Lower lobe of right lung (tissue), 2 donors: ENCODE data around the gene OLIG1. TPM values are rescaled to one million over a fixed set of nuclear protein-coding genes. Genes with fewer than 3 reads are reported as not detected.

Experiments
- ATAC-seq, 2 donors: fragments of 200-7000 bp; cut with Tn5 transposase; one replicate each; pipeline ENCODE4 v1.9.1; 2020 to 2022; ENCODE audit warnings: mild to moderate bottlenecking in 2 of 2, moderate library complexity in 2 of 2
- DNase-seq: peaks from one replicate; pipeline ENCODE4 v3.0.0-alpha.2; 2020
- H3K27ac ChIP-seq: fragments of 200-600 bp; one replicate; pipeline ENCODE4 v1.8.0; 2022
- H3K27me3 ChIP-seq: fragments of 200-600 bp; one replicate; pipeline ENCODE4 v1.8.0; 2022; ENCODE audit warnings: low read depth
- H3K36me3 ChIP-seq: fragments of 200-600 bp; one replicate; pipeline ENCODE4 v1.8.0; 2022; ENCODE audit warnings: mild to moderate bottlenecking
- H3K4me1 ChIP-seq: fragments of 200-600 bp; one replicate; pipeline ENCODE4 v1.8.0; 2022
- H3K4me3 ChIP-seq: fragments of 200-600 bp; one replicate; pipeline ENCODE4 v1.8.0; 2022; ENCODE audit warnings: mild to moderate bottlenecking
- H3K9me3 ChIP-seq: fragments of 200-600 bp; one replicate; pipeline ENCODE4 v1.8.0; 2022
- intact Hi-C: fragments of 100-400 bp; cut with DNase I; formaldehyde crosslinking; loops from one replicate; pipeline ENCODE4 v1.11.0; 2022
- total RNA-seq: library from RNA; stranded (reverse); fragmentation: NEBNext Ultra II Directional; extraction: Animal tissue kit (Norgen Biotek cat#: 25700); gene quantifications from one replicate; pipeline ENCODE4 v1.2.1, GENCODE V29; 2021
- TF ChIP-seq, protein P1 (sequence below): fragments of 200-600 bp; IDR thresholded peaks from one replicate; pipeline ENCODE4 v1.8.0; 2022; ENCODE audit warnings: antibody characterized with exemption, mild to moderate bottlenecking
- donor health status: DM: no; HTN: yes; CAD: no; lungs with severe emphysema.

Gene OLIG1
- total RNA-seq, 1 donor from 2014 or later = 0.59 TPM

DNA sequence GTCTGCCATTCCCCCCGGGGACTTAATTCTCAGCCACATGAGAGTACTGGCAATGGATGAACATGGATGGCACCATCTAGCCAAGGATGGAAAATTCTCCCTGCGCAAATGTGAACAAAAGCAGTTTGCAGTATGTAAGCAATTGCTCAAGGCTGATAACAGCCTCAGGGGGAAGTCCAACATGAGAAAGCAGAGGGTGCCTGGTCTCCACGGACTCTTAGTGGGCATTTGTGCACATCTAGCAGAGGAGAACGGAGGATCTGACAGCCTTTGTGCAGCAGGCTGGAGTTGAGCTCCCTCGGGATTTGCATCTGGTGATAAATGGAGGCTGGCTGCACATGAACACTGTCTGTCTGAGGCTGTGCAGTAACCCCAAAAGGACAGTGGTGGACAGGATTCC is 13.9 kb upstream of the OLIG1 start:
- Histone ChIP-seq H3K4me3 (no peak overlapping the region), H3K27ac (no peak overlapping the region), H3K27me3 (peaks cover 12% of the 10 kb centered on the region), H3K36me3 (no peaks in the 10 kb centered on the region), H3K9me3 (no peaks in the 10 kb centered on the region), H3K4me1 (peaks cover 9% of the 10 kb centered on the region)
- no peak for DNase-seq
- ATAC-seq = no peak
- TF ChIP-seq, protein P1, sequence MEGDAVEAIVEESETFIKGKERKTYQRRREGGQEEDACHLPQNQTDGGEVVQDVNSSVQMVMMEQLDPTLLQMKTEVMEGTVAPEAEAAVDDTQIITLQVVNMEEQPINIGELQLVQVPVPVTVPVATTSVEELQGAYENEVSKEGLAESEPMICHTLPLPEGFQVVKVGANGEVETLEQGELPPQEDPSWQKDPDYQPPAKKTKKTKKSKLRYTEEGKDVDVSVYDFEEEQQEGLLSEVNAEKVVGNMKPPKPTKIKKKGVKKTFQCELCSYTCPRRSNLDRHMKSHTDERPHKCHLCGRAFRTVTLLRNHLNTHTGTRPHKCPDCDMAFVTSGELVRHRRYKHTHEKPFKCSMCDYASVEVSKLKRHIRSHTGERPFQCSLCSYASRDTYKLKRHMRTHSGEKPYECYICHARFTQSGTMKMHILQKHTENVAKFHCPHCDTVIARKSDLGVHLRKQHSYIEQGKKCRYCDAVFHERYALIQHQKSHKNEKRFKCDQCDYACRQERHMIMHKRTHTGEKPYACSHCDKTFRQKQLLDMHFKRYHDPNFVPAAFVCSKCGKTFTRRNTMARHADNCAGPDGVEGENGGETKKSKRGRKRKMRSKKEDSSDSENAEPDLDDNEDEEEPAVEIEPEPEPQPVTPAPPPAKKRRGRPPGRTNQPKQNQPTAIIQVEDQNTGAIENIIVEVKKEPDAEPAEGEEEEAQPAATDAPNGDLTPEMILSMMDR = no peak
- intact Hi-C loops = no loop called here

DNA sequence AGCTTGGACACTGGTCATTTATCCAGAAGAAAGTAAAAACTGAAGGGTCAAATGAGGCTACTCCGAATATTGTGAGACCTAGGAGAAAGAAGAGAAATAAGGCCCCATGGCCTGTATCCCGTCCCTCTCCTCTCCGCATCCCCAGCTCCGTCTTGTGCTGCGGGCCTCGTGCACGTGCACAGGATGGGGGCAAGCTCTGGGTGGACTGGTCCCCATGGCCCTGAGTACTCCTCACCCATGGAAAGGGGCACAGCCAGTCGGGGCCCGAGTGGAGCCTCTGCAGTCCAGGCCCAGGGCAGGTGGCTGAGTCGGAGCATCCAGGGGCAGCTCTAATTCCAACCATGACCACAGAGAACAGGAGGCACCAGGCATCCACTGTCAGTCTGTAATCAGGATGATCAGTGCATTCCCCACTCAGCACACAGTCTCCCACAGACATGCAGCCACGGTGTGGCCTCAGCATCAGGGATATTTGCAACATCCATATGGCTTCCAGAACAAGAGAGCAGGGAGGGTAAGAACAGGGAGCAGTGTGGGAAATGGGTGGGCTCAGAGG is 12.5 kb upstream of the OLIG1 start:
- no peak overlapping the region for H3K27ac ChIP-seq
- no peak for DNase-seq
- TF ChIP-seq, protein P1 = no peak
- intact Hi-C loops = no loop called here
- no peak overlapping the region for H3K4me3 ChIP-seq
- no peaks in the 10 kb centered on the region for H3K9me3 ChIP-seq
- no peak for ATAC-seq
- H3K36me3 ChIP-seq = no peaks in the 10 kb centered on the region
- H3K4me1 ChIP-seq = peaks cover 9% of the 10 kb centered on the region
- peaks cover 22% of the 10 kb centered on the region for H3K27me3 ChIP-seq

DNA sequence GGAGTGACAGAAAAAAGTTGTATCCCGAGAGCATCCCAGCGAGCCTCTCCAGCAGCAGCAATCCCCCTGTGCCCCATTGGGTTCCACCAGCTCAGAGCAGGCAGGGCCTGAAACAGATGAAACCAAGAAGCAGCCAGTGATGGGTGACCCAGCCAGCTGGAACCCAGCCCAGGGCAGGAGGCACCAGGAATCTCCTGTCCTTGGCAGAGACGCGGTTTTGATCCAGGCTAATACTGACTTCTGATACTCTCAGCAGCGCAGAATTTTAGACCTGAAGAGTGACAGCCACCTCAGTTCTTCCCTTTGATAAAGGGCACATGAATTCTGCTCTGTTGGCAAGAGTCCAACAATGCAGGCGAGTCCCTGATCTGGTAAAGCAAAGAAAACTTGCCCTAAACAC is 11.4 kb upstream of the OLIG1 start:
- intact Hi-C loops = no loop called here
- TF ChIP-seq, protein P1 = no peak
- Histone ChIP-seq H3K4me3 (no peak overlapping the region), H3K36me3 (no peaks in the 10 kb centered on the region), H3K9me3 (no peaks in the 10 kb centered on the region), H3K4me1 (peaks cover 9% of the 10 kb centered on the region), H3K27ac (no peak overlapping the region), H3K27me3 (peaks cover 21% of the 10 kb centered on the region)
- ATAC-seq (no peak), DNase-seq (no peak)

DNA sequence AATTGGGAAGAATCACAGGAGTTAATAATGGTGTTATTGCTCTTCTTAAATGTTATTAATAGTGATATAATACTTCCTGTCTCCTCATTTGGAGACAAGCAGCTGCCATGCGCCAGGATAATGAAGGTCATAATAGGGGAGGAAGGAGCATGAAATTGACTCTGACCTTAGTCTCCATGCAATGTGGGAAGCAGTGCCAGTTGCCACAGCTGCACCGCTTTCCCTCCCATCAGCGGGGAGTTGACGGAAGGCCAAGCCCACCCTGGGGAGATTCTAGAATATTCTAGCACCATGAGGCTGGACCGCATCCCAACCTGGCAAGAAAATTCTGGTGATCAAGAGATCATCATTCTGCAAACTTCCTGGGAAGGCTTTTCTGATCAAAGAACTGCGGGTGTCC is 11.0 kb upstream of the OLIG1 start:
- H3K27ac ChIP-seq = peak overlapping the region; percentile 11
- intact Hi-C loops = no loop called here

DNA sequence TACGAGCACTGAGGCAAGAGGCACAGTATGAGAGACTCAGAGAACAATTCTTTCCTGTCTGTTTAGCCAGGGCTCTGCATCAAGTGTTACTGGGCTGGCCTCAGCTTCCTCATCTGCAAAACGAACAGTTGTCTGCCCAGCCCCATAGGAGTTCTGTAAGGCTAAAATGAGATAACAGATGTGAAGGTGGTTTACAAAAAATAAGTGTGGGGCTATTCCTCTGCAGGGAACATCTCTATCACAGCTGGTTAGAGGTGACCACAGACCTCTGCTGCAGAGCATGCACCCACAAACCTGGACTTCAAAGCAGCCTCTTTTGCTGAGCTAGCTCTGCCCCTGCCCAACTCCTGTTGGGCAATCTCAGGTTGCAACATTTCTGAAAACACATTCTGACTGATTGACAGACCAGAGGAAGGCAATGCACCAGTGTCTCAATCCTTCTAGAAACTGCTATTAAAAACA is 10.5 kb upstream of the OLIG1 start:
- Histone ChIP-seq H3K27me3 (peaks cover 27% of the 10 kb centered on the region), H3K36me3 (no peaks in the 10 kb centered on the region), H3K4me3 (no peak overlapping the region), H3K27ac (peak overlapping the region; percentile 11), H3K9me3 (no peaks in the 10 kb centered on the region), H3K4me1 (peaks cover 9% of the 10 kb centered on the region)
- DNase-seq (no peak), ATAC-seq (peak; percentile 81 to 83)
- intact Hi-C loops = no loop called here
- TF ChIP-seq, protein P1 = no peak

More for the DNA sequence above, 11.0 kb upstream of the OLIG1 start:
- ATAC-seq (no peak), DNase-seq (no peak)
- Histone ChIP-seq H3K27me3 (peaks cover 23% of the 10 kb centered on the region), H3K36me3 (no peaks in the 10 kb centered on the region), H3K9me3 (no peaks in the 10 kb centered on the region), H3K4me3 (no peak overlapping the region), H3K4me1 (peaks cover 9% of the 10 kb centered on the region)
- TF ChIP-seq, protein P1 = no peak
